ENCODE data around the gene PTK7.

DNA sequence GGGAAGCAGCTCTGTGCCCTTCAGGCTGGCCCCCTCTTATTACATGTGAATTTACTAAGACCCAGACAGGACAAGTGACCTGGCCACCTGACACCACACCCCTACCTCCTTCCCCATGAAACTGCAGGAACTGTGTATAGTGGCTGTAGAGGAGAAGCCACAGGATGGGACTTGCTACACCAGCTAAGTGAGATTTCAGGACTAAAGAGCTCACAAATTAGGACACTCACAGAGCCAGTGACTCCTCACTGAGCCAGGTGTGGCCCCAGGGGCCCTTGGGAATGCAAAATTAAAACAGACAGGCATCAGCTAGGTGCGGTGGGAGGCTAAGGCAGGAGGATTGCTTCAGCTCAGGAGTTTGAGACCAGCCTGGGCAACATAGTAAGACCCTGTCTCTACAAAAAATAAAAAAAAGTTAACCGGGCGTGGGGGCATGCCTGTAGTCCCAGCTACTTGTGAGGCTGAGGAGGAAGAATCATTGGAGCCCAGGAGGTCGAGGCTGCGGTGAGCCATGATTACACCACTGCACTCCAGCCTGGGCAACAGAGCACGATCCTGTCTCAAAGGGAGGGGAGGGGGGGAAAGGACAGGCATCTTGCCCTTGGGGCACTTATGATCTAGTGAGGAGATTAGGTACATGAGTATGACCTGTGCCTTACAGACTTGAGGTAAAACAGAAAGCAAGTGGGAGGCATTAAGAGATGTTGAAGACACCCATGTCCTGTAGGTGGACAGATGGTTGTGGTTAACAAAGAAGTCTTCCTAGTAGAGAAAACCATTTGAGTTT is 71.8 kb downstream of the PTK7 start:
- TF ChIP-seq, protein P1, sequence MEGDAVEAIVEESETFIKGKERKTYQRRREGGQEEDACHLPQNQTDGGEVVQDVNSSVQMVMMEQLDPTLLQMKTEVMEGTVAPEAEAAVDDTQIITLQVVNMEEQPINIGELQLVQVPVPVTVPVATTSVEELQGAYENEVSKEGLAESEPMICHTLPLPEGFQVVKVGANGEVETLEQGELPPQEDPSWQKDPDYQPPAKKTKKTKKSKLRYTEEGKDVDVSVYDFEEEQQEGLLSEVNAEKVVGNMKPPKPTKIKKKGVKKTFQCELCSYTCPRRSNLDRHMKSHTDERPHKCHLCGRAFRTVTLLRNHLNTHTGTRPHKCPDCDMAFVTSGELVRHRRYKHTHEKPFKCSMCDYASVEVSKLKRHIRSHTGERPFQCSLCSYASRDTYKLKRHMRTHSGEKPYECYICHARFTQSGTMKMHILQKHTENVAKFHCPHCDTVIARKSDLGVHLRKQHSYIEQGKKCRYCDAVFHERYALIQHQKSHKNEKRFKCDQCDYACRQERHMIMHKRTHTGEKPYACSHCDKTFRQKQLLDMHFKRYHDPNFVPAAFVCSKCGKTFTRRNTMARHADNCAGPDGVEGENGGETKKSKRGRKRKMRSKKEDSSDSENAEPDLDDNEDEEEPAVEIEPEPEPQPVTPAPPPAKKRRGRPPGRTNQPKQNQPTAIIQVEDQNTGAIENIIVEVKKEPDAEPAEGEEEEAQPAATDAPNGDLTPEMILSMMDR (IDR thresholded peaks at IDR 0.05; ENCODE audit: low read depth, low read length), result no peak
- TF ChIP-seq POLR2A (IDR thresholded peaks at IDR 0.05; ENCODE audit: extremely low read depth, insufficient read length) (no peak), MYC (IDR thresholded peaks at IDR 0.05; ENCODE audit: low read depth, low read length) (no peak)
- TF ChIP-seq, protein P2, sequence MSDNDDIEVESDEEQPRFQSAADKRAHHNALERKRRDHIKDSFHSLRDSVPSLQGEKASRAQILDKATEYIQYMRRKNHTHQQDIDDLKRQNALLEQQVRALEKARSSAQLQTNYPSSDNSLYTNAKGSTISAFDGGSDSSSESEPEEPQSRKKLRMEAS (IDR thresholded peaks at IDR 0.05; ENCODE audit: low read depth, low read length), result no peak

Measured in NB4 (cell line).